Measurements from ENCODE around the gene FIBP. TPM values are rescaled to one million over a fixed set of nuclear protein-coding genes. Genes with fewer than 3 reads are reported as not detected.

The FIBP gene
- total RNA-seq, 1 experiment from 2014 or later = 295 TPM

- H3K36me3 ChIP-seq = peaks cover 97% of the 10 kb centered on the region
- peak in 1 of 2 experiments; percentile 61 for DNase-seq (ENCODE audit: low read depth in 1 of 2, low spot score in 2 of 2)
- 0 out of 2 replicates have a peak, but pooled peaks cover 3% of the 10 kb centered on the region for H3K9me3 ChIP-seq (replicated peaks)
- no peak overlapping the region for H3K4me3 ChIP-seq
- peaks cover 25% of the 10 kb centered on the region for H3K4me1 ChIP-seq (replicated peaks)
- no peaks in the 10 kb centered on the region for H3K27me3 ChIP-seq (replicated peaks)
- H3K27ac ChIP-seq = no peak overlapping the region
These were observed 20.8 kb downstream of the FIBP start for GRCh38 chr11:65867284-65868071.

DNA sequence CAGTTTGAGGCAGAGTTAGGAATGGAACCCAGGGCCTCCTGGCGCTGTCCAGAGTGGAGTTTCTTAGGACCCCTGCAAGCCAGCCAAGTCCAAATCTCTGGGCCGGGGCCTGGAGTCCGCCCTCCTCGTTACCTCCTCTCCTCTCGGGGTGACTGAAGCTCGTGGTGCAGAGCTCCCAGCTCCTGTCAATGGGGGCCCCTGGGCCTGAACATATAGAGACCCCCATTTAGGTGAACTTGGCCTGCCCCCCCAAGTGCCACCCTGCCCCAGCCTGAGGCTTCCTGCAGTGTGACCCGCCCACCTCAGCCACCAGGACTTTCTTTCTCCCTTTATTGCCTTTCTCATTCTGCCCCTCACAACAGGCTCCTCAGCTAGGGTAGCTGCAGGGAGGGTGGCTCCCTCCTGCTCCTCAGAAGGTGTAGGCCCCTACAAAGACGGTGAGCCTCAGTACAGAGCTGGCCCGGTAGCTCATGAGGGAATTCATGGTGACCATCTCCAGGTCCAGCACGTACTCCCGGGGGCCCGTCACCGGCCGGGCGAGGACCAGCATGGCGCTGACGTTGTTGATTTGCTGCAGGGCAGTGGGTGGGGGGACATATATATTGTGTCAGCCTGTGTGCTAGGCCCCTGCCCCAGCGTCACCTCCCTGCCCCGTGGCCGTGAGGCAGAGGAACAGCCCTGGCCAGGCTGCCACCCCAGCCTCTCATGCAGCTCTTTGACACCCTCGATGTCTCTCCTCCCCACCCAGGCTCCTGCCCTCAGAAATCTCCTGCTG is 21.6 kb downstream of the FIBP start:
- Histone ChIP-seq H3K4me1 (replicated peaks) (peaks cover 26% of the 10 kb centered on the region), H3K27ac (no peak overlapping the region), H3K9me3 (replicated peaks) (no peaks in the 10 kb centered on the region), H3K27me3 (replicated peaks) (no peaks in the 10 kb centered on the region), H3K36me3 (peaks cover 100% of the 10 kb centered on the region), H3K4me3 (no peak overlapping the region)
- DNase-seq (ENCODE audit: low read depth in 1 of 2, low spot score in 2 of 2) = peak in 1 of 2 experiments; percentile 57

DNA sequence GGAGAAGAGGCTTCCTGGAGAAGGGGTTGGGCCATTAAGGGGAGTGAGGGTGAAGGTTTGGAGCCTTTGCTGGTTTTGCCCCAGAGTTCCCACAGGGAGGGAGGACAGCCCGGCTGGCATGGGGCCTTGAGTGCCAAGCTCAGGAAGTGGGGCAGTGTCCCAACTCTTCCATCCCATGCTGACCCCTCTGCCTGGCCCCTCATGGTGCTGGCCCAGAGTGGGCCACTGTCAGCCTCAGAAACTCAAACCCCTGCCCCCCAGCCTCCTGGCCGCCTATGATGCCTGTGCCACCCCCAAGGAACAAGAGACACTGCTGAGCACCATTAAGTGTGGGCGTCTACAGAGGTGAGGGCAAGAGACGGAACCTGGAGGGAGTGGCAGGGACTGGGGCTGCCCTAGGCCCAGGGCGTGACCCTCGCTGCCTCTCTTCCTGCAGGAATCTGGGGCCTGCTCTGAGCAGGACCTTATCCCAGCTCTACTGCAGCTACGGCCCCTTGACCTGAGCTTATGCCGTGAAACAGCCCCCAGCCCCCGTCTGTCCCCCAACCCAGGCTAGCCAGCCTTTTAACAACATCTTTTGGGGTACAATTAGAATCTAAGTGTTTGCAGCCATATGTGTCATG is 22.6 kb downstream of the FIBP start:
- Histone ChIP-seq H3K27ac (no peak overlapping the region), H3K36me3 (peaks cover 100% of the 10 kb centered on the region), H3K4me3 (no peak overlapping the region), H3K27me3 (replicated peaks) (no peaks in the 10 kb centered on the region), H3K4me1 (replicated peaks) (peaks cover 20% of the 10 kb centered on the region), H3K9me3 (replicated peaks) (no peaks in the 10 kb centered on the region)
- DNase-seq (ENCODE audit: low read depth in 1 of 2, low spot score in 2 of 2) = peak in 1 of 2 experiments; percentile 52

DNA sequence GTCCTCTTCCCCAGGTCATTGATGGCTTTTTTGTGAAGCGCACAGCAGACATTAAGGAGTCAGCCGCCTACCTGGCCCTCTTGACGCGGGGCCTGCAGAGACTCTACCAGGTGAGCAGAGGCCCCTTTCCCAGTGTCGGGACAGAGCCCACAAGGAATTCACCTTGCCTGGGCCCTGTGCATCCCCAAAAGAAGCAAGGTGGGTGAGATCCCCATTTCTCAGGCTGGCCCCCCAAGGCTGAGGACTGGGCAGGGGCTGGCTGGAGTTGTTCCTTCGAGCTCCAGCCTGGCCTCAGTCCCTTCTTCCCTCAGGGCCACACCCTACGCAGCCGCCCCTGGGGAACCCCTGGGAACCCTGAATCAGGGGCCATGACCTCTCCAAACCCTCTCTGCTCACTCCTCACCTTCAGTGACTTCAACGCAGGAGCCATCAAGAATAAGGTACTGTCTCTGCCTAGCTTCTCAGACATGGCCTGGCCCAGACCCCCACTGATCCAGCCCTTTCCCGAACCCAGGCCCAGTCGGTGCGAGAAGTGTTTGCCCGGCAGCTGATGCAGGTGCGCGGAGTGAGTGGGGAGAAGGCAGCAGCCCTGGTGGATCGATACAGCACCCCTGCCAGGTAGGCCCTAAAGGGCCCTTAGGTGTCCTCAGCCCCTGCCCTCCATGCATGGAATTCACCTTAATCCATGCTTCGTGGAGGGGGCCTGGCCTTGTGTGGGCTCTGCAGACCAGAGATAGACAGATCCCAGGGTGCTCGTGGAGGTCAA is 23.4 kb downstream of the FIBP start:
- peak in 1 of 2 experiments; percentile 52 for DNase-seq (ENCODE audit: low read depth in 1 of 2, low spot score in 2 of 2)
- Histone ChIP-seq H3K27me3 (replicated peaks) (no peaks in the 10 kb centered on the region), H3K36me3 (peaks cover 95% of the 10 kb centered on the region), H3K4me3 (no peak overlapping the region), H3K9me3 (replicated peaks) (no peaks in the 10 kb centered on the region), H3K4me1 (replicated peaks) (peaks cover 15% of the 10 kb centered on the region), H3K27ac (no peak overlapping the region)

DNA sequence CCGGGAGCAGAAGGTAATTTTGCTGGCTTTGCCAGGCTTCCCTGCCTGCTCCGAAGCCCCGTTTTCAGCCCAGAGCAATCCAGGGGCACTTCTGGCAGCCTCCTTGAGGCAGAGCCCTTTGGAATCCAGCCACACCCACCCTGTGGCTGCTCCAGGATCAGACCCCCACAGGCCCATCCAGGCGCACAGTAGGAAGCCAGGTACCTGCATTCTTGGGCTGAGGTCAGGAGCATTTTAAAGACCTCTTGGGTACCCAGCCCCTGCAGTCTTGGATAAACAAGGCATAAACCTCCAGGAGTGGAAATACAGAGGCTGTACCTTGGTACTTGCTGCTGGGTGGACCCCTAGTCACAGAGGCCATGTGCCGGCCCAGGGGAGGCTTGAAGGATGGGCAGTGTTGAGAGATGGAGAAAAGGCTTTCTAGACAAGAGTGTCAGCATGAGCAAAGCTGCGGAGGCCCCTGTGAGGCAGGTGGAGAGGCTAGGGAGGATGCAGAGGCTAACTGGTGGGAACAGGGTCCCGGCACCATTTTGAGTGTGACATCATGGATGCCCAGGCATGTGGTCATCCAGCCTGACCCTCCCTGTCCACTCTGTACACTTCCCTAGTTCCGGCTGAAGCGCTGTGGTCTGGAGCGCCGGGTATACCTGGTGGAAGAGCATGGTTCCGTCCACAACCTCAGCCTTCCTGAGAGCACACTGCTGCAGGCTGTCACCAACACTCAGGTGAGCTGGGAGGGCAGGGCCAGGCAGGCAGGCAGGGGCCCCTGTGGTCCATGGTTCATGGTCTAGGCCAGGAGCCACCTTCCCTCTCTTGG is 24.2 kb downstream of the FIBP start:
- Histone ChIP-seq H3K4me3 (no peak overlapping the region), H3K27me3 (replicated peaks) (no peaks in the 10 kb centered on the region), H3K4me1 (replicated peaks) (peaks cover 18% of the 10 kb centered on the region), H3K27ac (no peak overlapping the region), H3K9me3 (replicated peaks) (no peaks in the 10 kb centered on the region), H3K36me3 (peaks cover 87% of the 10 kb centered on the region)
- DNase-seq (ENCODE audit: low read depth in 1 of 2, low spot score in 2 of 2) = peak; percentile 1 to 56

DNA sequence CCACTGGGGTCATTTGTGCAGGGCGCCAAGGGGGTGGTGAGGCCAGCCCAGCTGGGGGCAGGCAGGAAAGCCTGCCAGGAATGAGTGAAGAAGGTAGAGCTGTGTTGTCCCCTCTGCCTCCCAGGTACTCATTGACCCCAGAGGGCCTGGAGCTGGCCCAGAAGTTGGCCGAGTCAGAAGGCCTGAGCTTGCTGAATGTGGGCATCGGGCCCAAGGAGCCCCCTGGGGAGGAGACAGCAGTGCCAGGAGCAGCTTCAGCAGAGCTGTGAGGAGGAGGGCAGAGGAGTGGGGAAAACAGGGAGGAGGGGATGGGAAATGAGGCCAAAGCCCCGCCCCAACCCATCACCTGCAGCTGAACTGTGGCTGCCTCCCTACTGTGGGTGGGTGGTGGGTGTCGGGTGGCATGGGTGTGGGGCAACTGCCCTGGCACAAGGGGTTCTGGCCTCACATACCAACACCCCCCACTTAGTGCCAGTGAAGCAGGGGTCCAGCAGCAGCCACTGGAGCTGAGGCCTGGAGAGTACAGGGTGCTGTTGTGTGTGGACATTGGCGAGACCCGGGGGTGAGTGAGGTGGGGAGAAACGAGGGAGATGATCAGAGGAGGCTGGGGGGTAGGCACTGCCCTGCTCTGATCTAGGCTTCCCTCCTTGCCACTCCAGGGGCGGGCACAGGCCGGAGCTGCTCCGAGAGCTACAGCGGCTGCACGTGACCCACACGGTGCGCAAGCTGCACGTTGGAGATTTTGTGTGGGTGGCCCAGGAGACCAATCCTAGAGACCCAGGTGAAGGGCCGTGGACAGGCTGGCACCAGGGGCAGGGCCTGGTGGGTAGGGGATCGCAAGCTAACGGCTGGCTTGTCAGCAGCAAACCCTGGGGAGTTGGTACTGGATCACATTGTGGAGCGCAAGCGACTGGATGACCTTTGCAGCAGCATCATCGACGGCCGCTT is 25.1 kb downstream of the FIBP start:
- Histone ChIP-seq H3K36me3 (peaks cover 78% of the 10 kb centered on the region), H3K4me1 (replicated peaks) (peaks cover 22% of the 10 kb centered on the region), H3K9me3 (replicated peaks) (no peaks in the 10 kb centered on the region), H3K27ac (no peak overlapping the region), H3K27me3 (replicated peaks) (no peaks in the 10 kb centered on the region), H3K4me3 (no peak overlapping the region)
- peak in 1 of 2 experiments; percentile 55 for DNase-seq (ENCODE audit: low read depth in 1 of 2, low spot score in 2 of 2)

DNA sequence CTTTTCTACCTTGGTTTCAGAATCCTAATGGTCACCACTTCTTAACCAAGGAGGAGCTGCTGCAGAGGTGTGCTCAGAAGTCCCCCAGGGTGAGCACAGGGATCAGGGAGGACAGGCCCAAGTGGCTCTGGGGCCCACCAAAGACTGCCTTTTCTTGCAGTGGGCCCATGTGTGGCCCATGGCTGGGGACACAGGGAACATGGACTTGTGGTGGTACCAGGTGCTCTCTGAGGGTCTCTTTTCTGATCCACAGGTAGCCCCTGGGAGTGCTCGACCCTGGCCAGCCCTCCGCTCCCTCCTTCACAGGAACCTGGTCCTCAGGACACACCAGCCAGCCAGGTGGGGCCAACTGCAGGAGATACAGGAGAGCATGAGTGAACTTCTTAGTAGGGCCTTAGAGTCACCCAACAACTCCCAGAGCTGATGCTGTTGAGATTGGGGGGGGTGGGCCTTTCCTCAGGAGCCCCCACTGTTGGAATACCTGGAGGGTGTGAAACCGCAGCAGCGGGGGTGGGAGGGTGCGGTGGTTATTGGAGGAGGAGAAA is 26.0 kb downstream of the FIBP start:
- no peaks in the 10 kb centered on the region for H3K27me3 ChIP-seq (replicated peaks)
- DNase-seq (ENCODE audit: low read depth in 1 of 2, low spot score in 2 of 2) = peak in 1 of 2 experiments; percentile 57
- H3K27ac ChIP-seq = no peak overlapping the region
- no peak overlapping the region for H3K4me3 ChIP-seq
- peaks cover 1% of the 10 kb centered on the region for H3K9me3 ChIP-seq (replicated peaks)
- H3K4me1 ChIP-seq (replicated peaks) = peaks cover 22% of the 10 kb centered on the region
- H3K36me3 ChIP-seq = peaks cover 76% of the 10 kb centered on the region

GRCh38 chr11:65861533-65862183 is 26.6 kb downstream of the FIBP start:
- Histone ChIP-seq H3K9me3 (replicated peaks) (peaks cover 3% of the 10 kb centered on the region), H3K4me3 (peak overlapping the region; percentile 93), H3K36me3 (peaks cover 76% of the 10 kb centered on the region), H3K27ac (no peak overlapping the region), H3K27me3 (replicated peaks) (no peaks in the 10 kb centered on the region), H3K4me1 (replicated peaks) (peaks cover 23% of the 10 kb centered on the region)
- peak in 1 of 2 experiments; percentile 64 for DNase-seq (ENCODE audit: low read depth in 1 of 2, low spot score in 2 of 2)

DNA sequence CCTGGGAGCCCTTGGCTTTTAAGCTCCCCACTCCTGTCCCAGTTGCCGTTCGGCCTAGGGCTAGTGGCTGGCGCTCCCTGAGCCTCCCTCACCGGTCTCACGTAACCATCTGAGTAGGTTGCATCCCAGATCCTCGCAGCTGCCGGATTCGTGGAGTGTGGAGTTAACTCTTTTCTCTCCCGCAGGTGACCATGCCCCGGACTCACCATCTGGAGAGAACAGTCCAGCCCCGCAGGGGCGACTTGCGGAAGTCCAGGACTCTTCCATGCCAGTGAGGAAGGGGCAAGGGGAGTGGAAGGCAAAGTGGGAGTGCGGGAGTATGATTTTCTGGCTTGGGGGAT is 27.1 kb downstream of the FIBP start:
- H3K9me3 ChIP-seq (replicated peaks) = peaks cover 3% of the 10 kb centered on the region
- H3K36me3 ChIP-seq = peaks cover 76% of the 10 kb centered on the region
- DNase-seq (ENCODE audit: low read depth in 1 of 2, low spot score in 2 of 2) = peak in 1 of 2 experiments; percentile 66
- peak overlapping the region; percentile 81 for H3K27ac ChIP-seq
- peak overlapping the region; percentile 93 for H3K4me3 ChIP-seq
- peaks cover 28% of the 10 kb centered on the region for H3K4me1 ChIP-seq (replicated peaks)
- no peaks in the 10 kb centered on the region for H3K27me3 ChIP-seq (replicated peaks)

DNA sequence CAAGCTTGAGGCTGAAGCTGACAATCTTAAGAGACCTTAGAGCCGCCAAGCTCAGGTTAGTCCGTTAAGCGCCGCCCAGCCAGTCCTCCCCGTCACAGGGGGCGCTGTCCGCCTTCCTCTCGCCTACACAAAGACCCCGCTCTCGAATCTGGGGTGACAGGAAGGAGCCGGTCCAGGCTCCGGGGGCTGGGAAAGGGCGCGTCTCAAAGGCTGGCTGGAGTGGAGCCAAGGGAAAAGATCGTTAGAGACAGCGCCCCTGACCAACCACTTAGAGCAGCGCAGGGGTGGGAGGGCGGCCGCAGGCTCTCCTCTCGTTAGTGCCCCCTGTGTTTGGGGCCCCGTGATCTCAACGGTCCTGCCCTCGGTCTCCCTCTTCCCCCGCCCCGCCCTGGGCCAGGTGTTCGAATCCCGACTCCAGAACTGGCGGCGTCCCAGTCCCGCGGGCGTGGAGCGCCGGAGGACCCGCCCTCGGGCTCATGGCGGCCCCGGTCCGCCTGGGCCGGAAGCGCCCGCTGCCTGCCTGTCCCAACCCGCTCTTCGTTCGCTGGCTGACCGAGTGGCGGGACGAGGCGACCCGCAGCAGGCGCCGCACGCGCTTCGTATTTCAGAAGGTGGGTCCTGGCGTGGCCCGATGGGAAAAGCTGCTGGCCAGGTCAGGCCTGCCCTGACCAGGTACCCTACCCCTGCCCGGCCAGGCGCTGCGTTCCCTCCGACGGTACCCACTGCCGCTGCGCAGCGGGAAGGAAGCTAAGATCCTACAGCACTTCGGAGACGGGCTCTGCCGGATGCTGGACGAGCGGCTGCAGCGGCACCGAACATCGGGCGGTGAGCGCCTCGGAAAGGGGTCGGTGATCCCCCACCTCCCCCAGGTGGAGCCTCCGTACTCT is 27.8 kb downstream of the FIBP start, which contains the start of gene MUS81:
Gene MUS81, plus strand, starts transcription at position 156 of the 887 bp plus-strand sequence. Its CDS starts 321 bp downstream, at position 477.
- DNase-seq (ENCODE audit: low read depth in 1 of 2, low spot score in 2 of 2) = peak; percentile 100
- H3K27me3 ChIP-seq (replicated peaks) = no peaks in the 10 kb centered on the region
- peaks cover 76% of the 10 kb centered on the region for H3K36me3 ChIP-seq
- H3K27ac ChIP-seq = peak within 1 kb of the TSS; percentile 81
- peaks cover 3% of the 10 kb centered on the region for H3K9me3 ChIP-seq (replicated peaks)
- H3K4me1 ChIP-seq (replicated peaks) = peaks cover 33% of the 10 kb centered on the region
- peak within 1 kb of the TSS; percentile 93 for H3K4me3 ChIP-seq
